BE2C (cell line): ENCODE data around the gene INHBC.

Experiments used
- DNase-seq: peaks from one replicate; pipeline ENCODE4 v3.0.0-alpha.2; 2020
- H3K27me3 ChIP-seq: fragments of 250-450 bp; sonication (Bioruptor Pico); 2 replicates; pipeline ENCODE4 v1.5.1; 2020; ENCODE audit warnings: mild to moderate bottlenecking
- H3K36me3 ChIP-seq: fragments of 250-450 bp; sonication (Bioruptor Pico); 2 replicates; pipeline ENCODE4 v1.5.1; 2020; ENCODE audit warnings: mild to moderate bottlenecking
- H3K4me1 ChIP-seq: fragments of 250-450 bp; sonication (Bioruptor Pico); 2 replicates; pipeline ENCODE4 v1.5.1; 2020
- H3K4me3 ChIP-seq: 2 replicates; pipeline ENCODE4 v1.5.1; 2011; ENCODE audit warnings: low read depth, low read length
- H3K9me3 ChIP-seq: fragments of 250-450 bp; sonication (Bioruptor Pico); 2 replicates; pipeline ENCODE4 v1.5.1; 2020
- TF ChIP-seq, protein P1 (sequence below): IDR thresholded peaks from 2 replicates; pipeline ENCODE4 v1.5.1; 2012; ENCODE audit warnings: mild to moderate bottlenecking, low read depth, low read length

Gene INHBC

DNA sequence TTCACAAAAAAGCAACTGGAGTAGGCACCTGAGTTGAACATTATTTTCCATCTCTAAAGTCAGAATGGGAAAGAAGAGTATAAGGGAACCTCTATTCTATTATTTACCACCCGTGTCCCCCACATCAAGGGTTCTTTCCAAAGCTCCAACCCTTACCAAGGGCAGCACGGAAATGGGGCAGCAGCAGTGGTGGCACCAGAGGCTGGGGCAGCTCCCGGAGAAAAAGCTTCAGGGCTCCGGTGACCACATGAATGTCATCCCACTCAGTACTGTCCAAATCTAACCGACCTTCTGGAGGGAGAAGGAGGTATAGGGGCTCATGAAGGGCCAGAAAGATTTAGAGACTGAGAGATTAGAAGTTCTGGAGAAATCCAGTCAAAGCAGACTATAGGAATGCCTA is 39.3 kb downstream of the INHBC start:
- no peak overlapping the region for H3K4me3 ChIP-seq
- TF ChIP-seq, protein P1, sequence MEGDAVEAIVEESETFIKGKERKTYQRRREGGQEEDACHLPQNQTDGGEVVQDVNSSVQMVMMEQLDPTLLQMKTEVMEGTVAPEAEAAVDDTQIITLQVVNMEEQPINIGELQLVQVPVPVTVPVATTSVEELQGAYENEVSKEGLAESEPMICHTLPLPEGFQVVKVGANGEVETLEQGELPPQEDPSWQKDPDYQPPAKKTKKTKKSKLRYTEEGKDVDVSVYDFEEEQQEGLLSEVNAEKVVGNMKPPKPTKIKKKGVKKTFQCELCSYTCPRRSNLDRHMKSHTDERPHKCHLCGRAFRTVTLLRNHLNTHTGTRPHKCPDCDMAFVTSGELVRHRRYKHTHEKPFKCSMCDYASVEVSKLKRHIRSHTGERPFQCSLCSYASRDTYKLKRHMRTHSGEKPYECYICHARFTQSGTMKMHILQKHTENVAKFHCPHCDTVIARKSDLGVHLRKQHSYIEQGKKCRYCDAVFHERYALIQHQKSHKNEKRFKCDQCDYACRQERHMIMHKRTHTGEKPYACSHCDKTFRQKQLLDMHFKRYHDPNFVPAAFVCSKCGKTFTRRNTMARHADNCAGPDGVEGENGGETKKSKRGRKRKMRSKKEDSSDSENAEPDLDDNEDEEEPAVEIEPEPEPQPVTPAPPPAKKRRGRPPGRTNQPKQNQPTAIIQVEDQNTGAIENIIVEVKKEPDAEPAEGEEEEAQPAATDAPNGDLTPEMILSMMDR, result no peak
- H3K36me3 ChIP-seq, result no peaks in the 10 kb centered on the region
- H3K27me3 ChIP-seq, result peaks cover 97% of the 10 kb centered on the region
- no peak for DNase-seq
- no peaks in the 10 kb centered on the region for H3K4me1 ChIP-seq
- H3K9me3 ChIP-seq, result no peaks in the 10 kb centered on the region

DNA sequence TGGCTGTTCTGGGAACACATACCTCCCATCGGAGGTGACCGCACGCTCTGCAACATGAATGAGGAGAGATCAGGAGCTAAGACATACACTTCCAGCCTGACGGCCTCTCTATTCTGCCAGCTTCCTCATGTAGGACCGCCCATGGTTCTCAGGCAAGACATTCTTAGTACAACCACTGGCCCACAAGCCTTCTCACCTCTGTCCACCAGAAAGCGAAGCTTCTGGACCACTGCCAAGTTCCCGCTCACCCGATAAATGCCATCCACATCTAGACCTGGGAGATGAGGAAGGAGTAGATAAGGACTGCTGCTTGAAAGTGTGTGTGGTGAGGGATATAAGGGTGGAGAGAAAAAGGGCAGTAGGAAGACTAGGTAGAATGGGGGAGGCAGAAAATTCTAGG is 39.8 kb downstream of the INHBC start:
- Histone ChIP-seq H3K9me3 (no peaks in the 10 kb centered on the region), H3K4me1 (no peaks in the 10 kb centered on the region), H3K27me3 (peaks cover 97% of the 10 kb centered on the region), H3K36me3 (no peaks in the 10 kb centered on the region), H3K4me3 (no peak overlapping the region)
- TF ChIP-seq, protein P1, result no peak
- DNase-seq, result no peak

DNA sequence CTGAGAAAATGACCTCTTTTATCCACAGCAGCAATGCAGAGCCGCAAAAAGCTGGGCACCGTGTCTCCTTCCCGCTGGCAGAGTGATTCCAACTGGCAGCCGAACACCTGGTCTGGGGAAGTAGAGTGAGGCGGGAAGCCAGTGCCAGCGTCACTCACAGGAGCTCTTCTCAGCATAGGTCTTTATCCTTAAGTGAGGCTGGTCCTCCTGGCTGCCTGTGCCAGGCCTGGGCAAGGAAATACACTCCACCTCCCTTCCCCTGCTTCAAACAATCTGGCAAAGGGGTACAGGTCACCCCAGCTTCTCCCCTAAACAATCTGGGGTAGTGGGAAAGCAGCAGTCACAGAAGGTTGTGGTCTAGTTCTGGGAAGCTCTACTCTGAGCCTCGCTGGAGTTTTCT is 40.3 kb downstream of the INHBC start:
- no peaks in the 10 kb centered on the region for H3K4me1 ChIP-seq
- DNase-seq, result no peak
- peaks cover 97% of the 10 kb centered on the region for H3K27me3 ChIP-seq
- H3K9me3 ChIP-seq, result no peaks in the 10 kb centered on the region
- no peak overlapping the region for H3K4me3 ChIP-seq
- TF ChIP-seq, protein P1, result no peak
- H3K36me3 ChIP-seq, result no peaks in the 10 kb centered on the region

DNA sequence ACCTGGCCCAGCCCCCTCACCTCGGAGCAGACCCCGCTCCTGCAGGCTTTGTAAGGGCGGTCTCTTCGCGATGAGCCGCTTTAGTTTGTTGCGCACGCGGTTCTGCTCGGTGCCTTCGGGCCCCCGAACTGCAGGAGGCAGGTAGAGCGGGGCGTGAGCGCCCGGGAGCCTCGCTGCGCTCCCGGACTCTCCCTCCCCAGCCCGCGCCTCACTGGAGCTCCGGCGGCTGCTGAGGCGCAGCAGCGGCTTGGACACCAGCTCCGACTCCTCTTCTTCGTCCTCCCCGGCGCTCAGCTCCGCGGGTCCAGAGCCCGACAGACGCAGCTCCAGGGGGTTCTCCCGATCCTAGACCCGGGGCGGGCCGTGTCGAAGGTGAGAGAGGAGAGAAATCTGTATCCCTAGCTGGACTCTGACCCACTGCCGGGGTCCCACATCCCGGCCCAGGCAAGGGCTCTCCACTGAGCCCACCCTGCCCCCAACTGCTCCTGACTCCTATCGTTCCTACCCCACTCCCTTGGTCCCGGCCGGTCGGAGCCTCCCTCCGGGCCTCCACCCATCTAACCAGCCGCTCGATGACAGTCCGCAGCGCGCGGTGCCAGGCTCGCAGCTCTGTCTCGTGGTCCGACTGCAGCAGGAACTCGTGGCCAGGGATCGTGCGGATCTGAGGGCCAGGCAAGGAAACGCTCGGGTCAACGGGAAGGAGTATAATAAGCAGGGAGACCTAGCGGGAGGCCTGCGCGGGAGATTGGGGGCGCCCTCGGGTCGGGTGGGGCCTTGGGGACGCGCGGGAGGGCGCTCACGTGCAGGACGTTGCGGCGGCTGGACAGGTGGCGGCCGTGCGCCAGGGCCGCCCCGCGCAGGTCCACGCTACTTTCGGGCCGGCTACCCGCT is 40.9 kb downstream of the INHBC start:
- peak; percentile 34 for DNase-seq
- Histone ChIP-seq H3K4me1 (no peaks in the 10 kb centered on the region), H3K36me3 (no peaks in the 10 kb centered on the region), H3K4me3 (0 out of 2 replicates have a peak overlapping the region, but pooled peaks have one; percentile 12), H3K27me3 (peaks cover 97% of the 10 kb centered on the region), H3K9me3 (no peaks in the 10 kb centered on the region)
- TF ChIP-seq, protein P1, result no peak

DNA sequence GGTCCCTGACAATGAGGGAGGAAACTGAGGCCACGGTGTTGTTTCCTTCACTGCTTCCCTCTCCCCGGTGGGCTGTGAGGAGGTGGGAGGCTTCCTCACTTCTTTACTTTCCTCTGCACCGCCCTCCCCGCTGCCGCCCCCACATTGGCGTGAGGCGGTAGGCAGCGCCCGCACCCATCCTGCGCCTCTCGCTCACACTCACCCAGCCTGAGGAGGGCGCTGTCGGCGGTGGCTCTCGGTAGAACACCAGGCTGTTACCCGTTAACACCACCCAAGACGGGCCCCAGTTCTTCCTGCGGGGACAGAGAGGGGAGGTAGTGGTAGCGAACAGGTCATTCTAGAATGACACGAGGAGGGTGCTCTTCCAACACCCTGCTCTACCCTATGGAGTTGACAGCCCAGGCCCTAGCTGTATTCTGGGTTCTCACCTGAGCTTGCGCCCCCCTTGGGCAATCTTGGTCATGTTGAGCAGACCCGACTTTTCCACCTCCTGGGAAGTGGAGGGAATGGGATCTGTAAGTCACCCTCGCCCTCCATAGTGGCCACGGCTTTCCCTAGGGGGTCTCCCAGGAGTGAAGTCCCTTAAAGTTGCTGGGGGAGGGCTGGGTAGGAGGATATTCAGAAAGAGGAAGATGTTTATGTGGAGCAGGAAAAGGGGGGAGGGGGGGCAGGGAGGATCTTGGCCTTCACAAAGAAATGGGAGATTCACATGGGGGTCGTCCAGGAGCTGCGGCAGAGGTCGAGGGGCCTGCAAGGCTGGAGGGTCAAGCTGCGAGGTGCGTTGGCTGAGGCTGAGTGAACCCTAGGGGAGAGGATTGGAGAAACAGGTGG is 41.8 kb downstream of the INHBC start:
- TF ChIP-seq, protein P1, result no peak
- no peak overlapping the region for H3K4me3 ChIP-seq
- H3K4me1 ChIP-seq, result no peaks in the 10 kb centered on the region
- H3K36me3 ChIP-seq, result no peaks in the 10 kb centered on the region
- peaks cover 97% of the 10 kb centered on the region for H3K27me3 ChIP-seq
- no peak for DNase-seq
- no peaks in the 10 kb centered on the region for H3K9me3 ChIP-seq
